HG03175 (cell line): ENCODE measurements around the gene PPFIBP2.

ENCODE experiments used
- ATAC-seq: cut with Tn5 transposase; IDR thresholded peaks from one replicate; pipeline ENCODE4 v1.9.1; 2021; ENCODE audit warnings: mild to moderate bottlenecking, moderate library complexity; ENCODE audit not compliant: unreplicated experiment

PPFIBP2 gene

DNA sequence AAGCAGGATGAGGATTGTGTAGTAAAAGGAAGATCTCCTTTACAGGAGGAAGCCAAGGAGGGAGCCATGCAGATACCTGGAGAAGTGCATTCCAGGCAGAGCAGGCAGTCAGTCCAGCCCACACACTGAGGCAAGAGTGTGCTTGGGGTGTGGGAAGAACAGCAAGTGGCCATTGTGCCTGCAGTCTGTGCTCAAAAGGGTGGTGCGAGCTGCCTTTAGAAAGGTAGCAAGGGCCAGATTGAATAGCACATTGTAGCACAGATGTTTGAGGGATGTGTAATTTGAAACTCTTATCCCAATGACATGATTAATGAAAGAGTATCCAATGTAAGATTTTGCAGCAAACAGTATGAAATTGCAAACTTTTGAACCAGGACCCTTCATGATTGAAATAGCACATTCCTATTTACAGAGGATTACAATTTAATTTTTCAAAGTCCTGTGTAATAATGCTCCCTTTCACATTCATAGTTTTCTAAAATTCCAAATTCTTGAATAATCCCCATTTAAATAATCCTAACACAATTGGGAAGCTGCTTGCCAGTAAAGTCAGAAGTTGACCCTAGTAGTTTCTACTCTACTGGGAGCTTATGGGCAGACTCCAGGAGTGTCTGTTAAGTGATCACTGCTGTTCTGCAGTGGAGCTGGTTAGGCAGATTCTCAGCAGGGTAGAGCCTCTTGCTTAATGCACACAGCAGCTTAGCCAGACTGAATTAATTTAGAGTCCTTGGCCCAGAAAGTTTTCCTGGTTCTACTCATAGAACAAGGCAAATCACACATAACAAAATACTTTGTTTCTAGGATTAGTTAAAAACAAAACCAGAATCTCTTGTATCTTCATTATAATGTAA is 81.4 kb downstream of the PPFIBP2 start:
- no peak for ATAC-seq

DNA sequence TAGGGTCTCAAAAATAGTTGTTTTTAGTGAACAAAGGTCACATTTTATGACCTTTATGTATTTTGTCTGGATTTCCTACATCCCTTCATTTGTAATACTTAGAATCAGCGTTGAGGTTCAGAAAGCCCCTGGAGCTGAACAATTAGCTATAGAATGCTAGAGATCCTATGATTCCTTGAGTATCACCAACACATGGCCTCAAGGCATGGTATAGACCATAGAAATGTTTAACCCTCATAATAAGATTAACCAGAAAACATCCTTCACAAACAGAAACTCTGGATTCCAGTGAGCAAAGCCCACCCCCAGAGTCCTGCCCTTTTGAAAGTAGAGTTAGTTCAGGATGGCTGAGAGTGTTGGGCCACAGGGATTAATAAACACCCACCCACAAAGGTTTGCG is 82.2 kb downstream of the PPFIBP2 start:
- no peak for ATAC-seq

DNA sequence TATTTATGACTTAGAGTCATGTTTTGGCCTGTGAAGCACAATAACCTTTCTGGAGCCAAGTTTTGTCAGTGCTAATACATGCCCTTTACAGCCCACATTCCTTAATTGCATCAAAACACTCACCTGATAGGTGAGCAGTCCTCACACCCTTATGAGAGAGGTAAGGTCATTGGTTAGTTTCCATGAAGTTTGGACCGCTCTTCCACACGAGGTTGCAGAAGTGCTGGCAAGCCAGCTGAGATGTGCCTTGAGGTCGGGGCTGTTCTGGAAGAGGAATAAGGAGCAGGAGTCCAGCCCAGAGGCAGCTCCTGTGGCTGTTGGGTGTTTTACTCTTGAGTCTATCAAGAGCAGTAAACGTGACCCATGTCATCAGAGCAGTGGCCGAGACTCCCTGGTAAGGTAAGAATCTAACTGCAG is 83.2 kb downstream of the PPFIBP2 start:
- ATAC-seq, result no peak

DNA sequence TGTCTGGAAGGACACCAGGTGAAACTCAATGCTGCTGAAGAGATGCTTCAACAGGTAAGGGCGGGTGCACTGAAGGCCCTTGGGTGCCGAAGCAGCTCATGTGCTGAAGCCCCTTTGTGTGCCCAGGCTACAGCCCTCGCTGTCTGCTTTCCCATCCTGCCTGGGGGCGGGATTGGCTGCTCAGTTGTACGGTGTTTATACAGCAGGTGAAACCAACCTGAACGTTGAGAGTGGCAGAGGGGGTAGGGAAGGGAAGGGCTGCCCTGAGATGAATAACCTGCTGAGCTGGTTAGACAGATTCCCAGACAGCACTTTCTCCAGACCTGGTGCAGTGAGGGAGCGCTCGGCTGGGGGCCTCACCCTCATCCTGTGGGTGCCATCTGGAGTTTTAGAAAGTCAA is 83.8 kb downstream of the PPFIBP2 start:
- no peak for ATAC-seq

DNA sequence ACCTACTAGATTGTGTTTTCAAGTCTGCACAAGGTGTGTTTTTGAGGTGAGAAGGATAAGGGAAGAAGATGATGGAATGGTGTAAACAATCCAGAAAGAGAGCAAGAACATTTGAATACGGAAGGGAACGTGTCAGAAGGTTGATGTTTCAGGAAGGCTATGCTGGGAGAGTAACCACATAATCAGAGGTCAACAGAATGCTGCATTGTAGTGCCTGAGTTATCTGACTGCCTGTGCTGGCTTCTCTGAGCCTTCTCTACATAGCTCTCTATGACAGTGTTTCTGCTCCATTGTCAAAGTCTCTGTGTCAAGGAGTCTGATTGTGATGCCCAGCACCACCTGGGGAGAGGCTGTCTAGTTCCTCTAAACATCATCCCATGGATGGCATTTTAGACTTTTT is 85.4 kb downstream of the PPFIBP2 start:
- no peak for ATAC-seq

DNA sequence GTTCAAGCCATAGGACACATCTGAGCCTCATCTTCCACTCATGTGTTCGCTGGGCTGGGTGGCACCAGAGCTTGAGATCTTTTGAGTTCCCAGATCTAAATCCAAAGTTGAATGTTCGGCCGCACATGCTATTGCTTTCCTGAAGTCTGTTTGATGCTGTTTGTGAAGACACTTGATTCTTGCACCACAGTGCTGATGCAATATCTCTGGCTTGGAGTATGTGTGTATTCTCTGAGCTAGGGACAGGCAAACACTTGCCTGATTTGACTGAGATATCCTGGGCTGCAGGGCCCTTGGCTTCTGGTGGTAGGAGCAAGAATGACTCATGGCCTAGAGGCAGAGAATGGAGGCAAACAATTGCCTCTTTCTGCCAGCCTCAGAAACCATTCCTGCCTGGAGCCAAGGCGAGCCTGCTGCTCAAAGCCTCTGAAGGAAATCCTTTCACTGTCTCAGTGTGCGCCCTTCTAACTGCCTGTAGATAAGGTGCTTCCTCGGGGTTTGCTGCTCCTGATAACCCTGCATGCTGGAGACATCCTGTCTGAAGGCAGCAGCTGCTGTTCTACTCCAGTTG is 86.5 kb downstream of the PPFIBP2 start:
- no peak for ATAC-seq

DNA sequence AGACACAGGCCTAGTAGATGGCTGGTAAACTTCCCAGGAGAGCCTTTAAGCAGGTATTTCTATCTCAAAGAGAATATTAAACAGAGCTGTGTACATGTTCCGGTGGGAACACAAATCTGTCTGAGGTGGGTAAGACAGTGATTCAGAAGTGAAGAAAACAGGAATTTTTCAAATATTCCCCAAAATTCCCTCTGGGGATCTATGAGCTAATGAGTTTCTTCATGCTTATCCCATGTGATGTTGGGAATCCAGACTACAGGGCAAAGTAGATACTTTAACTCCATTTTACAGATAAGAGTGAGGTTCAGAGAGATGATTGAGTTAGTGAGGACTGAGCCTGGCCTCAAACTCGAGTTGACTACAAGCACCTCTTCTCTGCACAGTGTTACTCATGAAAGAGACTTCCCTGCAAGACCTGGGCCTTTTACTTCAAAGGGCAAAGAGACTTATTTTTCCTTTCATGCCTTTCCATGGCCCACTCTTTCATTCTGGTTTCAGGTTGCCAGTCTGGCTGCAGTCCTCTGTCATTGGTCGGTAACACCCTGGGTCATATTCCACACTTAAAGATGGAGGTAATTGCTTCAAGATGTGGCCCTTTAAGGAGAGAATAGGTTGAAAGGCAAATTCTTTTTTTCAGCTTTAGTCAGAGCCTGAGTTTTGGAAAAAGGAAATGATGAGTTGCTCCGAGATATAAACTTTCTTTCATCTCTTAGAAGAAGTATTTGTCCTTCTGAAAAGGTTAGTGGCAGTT is 89.4 kb downstream of the PPFIBP2 start:
- no peak for ATAC-seq

DNA sequence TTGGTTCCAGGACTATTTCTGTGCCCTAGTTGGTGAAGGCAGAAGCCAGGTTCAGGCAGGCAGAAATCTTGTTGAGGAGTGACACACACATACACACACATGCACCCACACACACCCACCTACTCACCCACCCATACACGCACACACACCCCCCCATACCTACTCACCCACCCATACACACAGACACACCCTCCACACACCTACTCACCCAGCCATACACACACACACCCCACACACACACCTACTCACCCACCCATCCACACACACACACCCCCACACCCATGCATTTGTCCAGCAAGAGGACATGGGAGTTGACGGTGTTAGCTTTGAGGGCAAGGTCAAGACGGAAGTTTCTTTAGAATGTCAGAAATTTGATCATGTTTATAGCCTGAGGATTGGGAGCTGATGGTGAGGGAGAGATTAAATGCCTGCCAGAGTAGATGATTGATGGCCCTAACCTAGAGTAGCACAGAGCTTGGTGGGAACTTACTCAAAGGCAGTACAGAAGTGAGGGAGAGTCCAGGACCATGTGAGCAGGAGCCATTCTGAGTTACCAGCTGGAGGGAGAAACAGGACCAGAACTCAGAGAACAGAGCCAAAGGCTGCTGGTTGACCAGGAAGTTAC is 90.6 kb downstream of the PPFIBP2 start:
- ATAC-seq, result no peak

DNA sequence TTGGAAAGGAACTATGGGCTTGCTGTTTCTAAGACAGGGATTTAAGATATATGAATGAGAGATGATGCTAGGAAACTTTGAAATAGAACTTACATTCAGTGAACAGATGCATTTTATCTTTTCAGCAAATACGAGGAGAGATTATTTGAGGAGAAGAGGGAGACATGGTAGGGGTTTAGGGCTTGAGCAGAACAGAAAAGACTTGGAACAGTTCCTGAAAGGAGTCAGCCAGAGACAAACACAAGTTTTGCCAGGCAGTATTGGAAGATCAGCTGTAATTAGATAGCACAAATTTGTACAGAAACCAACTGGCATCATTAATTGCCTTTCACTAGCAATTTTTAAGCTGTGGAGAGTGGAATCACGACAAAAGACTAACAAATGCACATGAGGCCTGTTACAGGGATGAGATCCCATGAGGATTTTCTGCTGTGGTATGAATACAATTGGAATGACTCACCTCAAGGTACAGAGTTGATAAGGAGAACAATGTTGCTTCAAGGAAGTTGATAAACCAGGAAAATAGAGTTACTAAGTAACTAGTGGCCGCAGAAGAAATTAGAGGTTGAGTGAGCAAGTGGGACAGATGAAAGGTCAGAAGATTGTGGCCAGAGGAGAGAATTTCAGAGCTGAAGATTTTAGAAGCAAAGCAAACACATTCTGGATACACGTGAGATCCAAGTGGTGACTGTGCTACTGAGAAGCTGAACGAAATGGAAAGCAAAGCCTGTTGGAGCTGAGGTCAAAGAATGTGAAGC is 91.6 kb downstream of the PPFIBP2 start:
- no peak for ATAC-seq

DNA sequence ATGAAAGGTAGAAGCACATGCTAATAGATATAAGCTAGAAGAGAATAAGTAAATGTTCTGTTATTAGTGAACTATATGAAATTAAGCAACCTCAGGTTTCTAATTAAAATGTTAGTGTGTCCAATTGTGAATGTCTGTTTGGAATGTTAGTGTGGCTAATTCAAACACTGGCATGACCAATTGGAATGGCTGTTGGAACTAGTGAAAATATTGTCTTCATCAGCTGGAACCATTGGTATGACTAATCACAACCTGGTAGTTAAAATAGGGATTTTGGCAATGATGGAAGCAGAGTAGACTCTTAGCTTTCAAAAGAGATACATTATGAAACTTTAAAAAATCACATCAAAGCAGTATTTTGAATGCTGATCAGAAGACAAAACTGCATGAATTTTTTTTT is 92.7 kb downstream of the PPFIBP2 start:
- ATAC-seq, result no peak

DNA sequence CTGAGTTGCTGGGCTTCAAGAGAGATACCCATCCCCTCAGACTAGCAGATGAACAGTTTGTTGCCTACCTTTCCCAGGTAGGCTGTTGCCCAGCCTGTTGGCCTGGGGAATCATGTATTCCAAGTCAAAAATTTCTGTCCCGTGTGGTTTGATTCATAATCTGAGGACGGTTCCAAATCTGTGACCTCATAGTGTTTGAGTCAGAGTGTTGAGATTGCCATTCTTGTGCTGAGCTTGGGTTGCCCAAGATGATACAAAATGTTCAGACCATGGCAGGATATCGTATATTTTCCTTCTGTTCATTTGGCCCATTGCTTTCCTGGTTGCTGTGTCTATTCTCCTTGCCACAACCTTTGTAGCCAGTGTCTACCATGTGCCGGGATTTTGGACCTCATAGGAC is 95.2 kb downstream of the PPFIBP2 start:
- ATAC-seq, result no peak

DNA sequence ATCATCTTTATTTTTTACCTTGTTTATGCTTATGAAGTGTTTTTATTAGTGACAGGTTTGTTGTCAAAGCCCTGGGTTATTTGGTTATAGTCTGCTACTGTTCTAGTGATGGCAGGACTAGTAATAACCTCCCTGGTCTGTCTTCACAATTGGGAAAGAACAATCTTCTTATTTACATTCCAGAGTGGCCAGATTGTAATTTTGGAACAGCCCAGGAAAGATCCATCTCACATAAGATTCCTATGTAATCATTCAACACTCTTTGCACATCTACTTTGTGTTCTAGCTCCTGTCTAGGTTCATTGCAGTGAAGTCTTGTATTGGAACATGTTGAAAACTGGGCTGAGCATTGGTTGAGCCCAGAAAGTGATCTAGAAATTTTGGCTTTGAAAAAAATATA is 95.7 kb downstream of the PPFIBP2 start:
- no peak for ATAC-seq

DNA sequence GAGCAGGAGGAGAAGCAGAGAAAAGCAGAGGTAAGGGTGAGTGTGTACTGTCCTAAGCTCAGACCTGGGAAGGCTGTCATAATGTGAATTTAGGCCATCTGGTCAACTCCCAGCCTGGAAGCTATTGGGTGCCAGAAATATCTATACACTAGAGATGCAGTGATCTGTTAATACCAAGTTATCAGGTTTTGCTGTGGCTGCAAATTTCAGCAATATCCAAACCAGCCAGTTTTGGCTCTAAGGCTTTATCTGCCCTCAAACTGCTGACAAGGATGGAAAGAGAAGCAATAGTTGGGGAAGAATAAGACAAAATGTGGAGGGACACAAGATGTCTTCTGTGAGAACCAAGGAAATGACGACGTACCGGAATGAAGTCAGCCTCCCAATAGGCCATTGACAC is 96.6 kb downstream of the PPFIBP2 start:
- no peak for ATAC-seq

DNA sequence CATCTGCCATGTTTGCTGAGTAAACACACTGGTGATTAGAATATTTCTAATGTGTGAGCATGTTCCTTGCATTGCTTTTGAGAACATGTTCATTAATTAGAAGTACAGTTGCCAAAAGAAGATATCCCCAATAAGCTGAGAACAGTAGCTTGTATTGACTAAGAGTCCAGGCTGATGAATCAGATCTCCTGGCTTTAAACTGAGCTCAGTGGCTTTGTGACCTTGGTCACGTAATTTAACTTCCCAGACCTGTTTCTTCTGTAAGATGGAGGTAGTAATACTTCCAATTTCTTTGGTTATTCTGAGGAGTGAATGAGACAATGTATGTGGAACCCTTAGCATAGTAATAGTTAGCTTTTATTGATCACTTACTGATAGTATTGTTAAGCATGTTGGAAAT is 97.6 kb downstream of the PPFIBP2 start:
- ATAC-seq, result no peak

DNA sequence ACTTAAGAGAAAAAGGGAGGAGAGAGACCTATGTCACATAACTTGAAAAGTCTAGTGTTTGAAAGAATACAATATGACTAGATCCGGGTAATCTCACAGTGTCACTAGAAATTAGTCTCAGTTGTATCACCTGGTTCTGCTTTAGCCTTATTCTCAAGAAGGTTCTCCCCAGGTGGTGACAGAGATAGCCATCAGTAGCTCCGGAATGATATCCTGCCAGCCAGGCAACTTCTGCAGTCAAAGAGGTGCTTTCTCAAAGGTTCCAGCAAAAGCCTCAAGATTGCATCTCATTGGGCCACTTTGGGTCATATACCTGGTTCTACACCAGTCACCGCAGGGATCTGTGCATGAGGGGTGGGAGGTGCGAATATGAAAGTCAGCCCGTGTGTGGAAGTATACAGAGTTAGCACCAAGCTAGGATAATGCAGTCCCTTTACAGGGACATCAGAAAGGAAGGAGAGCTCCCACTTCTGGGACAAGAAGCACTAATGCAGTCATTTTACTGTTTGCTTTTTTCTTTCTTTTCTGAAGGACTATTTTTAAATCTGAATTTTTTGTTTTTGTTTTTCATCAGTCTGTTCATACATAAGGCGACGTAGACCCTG is 98.4 kb downstream of the PPFIBP2 start:
- ATAC-seq, result no peak

DNA sequence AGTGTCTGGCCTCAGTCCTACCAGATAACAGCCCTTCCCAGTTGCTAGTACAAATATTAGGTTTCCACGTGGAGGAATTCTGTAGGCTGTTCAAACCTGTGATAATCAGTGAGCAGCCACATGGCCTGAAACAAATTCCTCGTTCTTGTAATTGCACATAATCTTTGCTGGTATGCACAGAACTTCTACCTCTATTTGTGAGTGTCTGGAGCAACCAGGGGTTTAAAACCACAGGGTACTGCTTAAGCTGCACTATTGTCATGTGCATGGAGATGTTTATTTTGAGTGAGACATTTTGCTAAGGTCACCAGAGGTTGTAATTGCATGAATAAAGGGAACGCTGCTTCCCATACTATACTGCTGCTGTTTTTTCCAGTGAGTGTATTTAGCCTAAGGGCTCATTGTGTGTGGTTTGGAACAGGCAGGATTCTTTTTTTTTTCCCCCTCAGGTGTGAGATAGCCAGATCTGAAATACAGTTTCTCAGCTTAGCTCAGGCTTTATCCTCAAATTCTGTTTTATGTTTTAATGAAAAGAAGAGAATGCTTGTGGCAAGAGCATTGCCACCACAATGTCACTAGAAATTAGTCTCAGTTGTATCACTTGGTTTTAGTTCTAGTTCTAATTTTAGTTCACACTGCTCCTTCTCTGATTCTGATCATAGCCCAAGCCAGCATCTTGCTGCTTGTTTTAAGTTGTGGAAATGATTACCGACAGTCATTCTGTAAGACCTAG is 99.0 kb downstream of the PPFIBP2 start:
- ATAC-seq, result no peak

DNA sequence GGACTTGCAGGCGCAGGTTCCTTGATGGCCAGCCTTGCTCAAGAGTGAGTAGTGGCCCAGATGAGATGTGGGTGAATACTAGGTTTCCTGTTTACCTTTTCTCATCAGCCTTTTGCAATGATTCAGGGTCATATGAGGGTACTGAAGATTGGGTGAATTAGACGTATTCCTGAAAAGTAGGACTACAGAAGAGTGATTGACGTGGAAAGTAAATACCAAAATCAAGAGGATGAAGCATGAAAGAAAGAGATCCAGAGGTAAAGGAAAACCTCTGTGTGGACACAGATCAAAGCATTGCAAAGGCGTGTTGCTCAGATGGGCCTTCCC is 99.6 kb downstream of the PPFIBP2 start:
- no peak for ATAC-seq

DNA sequence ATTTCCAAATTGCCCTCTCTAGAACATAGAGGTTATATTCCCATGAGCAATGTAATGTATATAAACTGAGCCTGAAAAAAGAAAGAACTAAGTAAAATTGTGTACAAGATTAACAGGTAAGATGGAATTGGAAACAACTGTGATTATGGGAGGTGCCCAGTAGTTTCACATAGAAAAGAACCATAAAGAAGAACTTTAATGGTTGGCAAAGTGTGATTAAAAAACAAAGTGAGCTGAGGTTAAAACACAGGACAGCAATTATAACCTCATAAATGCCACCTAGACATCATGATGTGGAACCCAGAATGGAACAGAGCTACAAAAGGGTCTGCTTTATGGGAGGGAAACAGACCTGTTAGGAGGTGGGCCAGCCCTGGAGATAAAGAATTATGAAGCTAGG is 100.9 kb downstream of the PPFIBP2 start:
- no peak for ATAC-seq

DNA sequence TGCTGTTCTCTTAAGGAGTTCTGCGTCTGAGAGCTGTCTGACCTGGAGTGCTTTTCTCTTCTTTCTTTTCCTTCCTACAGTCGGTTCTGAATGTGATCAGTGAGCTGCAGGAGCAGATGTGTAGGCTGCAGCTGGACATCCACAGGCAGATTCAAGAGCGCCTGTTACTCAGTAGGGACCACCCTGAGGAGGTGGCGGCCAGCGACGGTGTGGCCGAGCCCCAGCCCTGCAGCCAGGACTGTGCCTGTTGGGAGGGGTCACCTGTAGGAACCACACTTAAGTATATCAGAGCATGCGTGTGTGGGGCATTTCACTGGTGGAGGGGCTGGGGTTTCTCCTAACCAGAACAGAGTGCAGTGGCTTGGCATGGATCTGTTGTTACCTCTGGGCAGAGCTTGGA is 103.2 kb downstream of the PPFIBP2 start:
- no peak for ATAC-seq

DNA sequence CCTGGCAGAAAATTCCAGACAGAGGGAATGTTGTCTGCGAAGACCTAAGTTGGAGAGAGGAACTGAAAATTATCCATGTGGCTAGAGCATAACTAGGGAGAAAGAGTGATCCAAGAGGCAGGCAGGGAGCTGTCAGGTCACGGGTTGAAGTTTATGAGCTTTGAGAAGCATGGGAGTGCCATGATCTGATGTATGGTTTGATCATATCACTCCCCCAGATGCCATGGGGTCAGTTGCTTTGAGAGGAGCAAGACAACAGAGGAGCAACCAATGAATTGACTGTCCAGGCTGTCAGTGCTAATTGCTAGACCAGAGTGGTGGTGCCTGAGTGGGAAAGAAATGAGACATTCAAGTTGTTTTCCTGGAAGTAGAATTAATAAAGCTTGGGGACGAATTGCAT is 105.5 kb downstream of the PPFIBP2 start:
- ATAC-seq, result no peak
